Neural crest cell (in vitro differentiated cells): ENCODE measurements around the gene ABLIM2. TPM values are rescaled to one million over a fixed set of nuclear protein-coding genes. Genes with fewer than 3 reads are reported as not detected.

Experiments used
- DNase-seq: peaks from one replicate; pipeline ENCODE4 v3.0.0; 2021; ENCODE audit warnings: low read depth, mixed read lengths, low spot score
- H3K27ac Mint-ChIP-seq: one replicate; pipeline ENCODE4 v1.8.0; 2021; ENCODE audit warnings: mild to moderate bottlenecking, mixed read lengths; ENCODE audit not compliant: unreplicated experiment
- H3K27me3 Mint-ChIP-seq: 2 replicates; pipeline ENCODE4 v1.8.0; 2021; ENCODE audit warnings: low read depth, mild to moderate bottlenecking, mixed read lengths
- H3K36me3 Mint-ChIP-seq: 2 replicates; pipeline ENCODE4 v1.8.0; 2021; ENCODE audit warnings: low read depth, mild to moderate bottlenecking, mixed read lengths
- H3K4me1 Mint-ChIP-seq: 2 replicates; pipeline ENCODE4 v1.8.0; 2021; ENCODE audit warnings: mixed read lengths
- H3K4me3 Mint-ChIP-seq: one replicate; pipeline ENCODE4 v1.8.0; 2021; ENCODE audit warnings: mild to moderate bottlenecking, mixed read lengths
- H3K9me3 Mint-ChIP-seq: 2 replicates; pipeline ENCODE4 v1.8.0; 2021; ENCODE audit warnings: mixed read lengths
- CTCF ChIP-seq: fragments of 200-600 bp; sonication (generic); conservative IDR thresholded peaks from 2 replicates; pipeline ENCODE4 v1.5.0; 2021; ENCODE audit warnings: antibody characterized with exemption, mild to moderate bottlenecking
- total RNA-seq: library from RNA; stranded (reverse); gene quantifications from 2 replicates; pipeline ENCODE4 v1.2.1, GENCODE V29; 2021

The ABLIM2 gene
- total RNA-seq, 1 donor from 2014 or later: 3.8 TPM

- Mint-ChIP-seq H3K4me1 (peaks cover 15% of the 10 kb centered on the region), H3K4me3 (no peak overlapping the region), H3K27ac (no peak overlapping the region), H3K9me3 (no peaks in the 10 kb centered on the region), H3K36me3 (no peaks in the 10 kb centered on the region), H3K27me3 (peaks cover 40% of the 10 kb centered on the region)
- no peak for TF ChIP-seq CTCF
- DNase-seq: no peak
Measured at GRCh38 chr4:8155048-8155447, 3.6 kb downstream of the ABLIM2 start.

- no peak for DNase-seq
- H3K4me1 Mint-ChIP-seq: peaks cover 3% of the 10 kb centered on the region
- peaks cover 30% of the 10 kb centered on the region for H3K27me3 Mint-ChIP-seq
- no peak for TF ChIP-seq CTCF
- H3K4me3 Mint-ChIP-seq: no peak overlapping the region
- no peak overlapping the region for H3K27ac Mint-ChIP-seq
- no peaks in the 10 kb centered on the region for H3K9me3 Mint-ChIP-seq
- no peaks in the 10 kb centered on the region for H3K36me3 Mint-ChIP-seq
Measured at GRCh38 chr4:8153441-8153840, 5.2 kb downstream of the ABLIM2 start.

- no peaks in the 10 kb centered on the region for H3K36me3 Mint-ChIP-seq
- no peak overlapping the region for H3K4me3 Mint-ChIP-seq
- DNase-seq: no peak
- peaks cover 3% of the 10 kb centered on the region for H3K4me1 Mint-ChIP-seq
- H3K27me3 Mint-ChIP-seq: peaks cover 29% of the 10 kb centered on the region
- H3K27ac Mint-ChIP-seq: no peak overlapping the region
- H3K9me3 Mint-ChIP-seq: no peaks in the 10 kb centered on the region
- TF ChIP-seq CTCF: no peak
Measured at GRCh38 chr4:8152865-8153257, 5.8 kb downstream of the ABLIM2 start.

GRCh38 chr4:8152090-8152864 is 6.3 kb downstream of the ABLIM2 start:
- Mint-ChIP-seq H3K4me1 (peaks cover under 1% of the 10 kb centered on the region), H3K27me3 (peaks cover 24% of the 10 kb centered on the region), H3K27ac (no peak overlapping the region), H3K36me3 (no peaks in the 10 kb centered on the region), H3K9me3 (no peaks in the 10 kb centered on the region), H3K4me3 (no peak overlapping the region)
- no peak for DNase-seq
- TF ChIP-seq CTCF: no peak

- Mint-ChIP-seq H3K36me3 (no peaks in the 10 kb centered on the region), H3K9me3 (no peaks in the 10 kb centered on the region), H3K4me3 (no peak overlapping the region), H3K4me1 (peaks cover 4% of the 10 kb centered on the region), H3K27me3 (peaks cover 13% of the 10 kb centered on the region), H3K27ac (no peak overlapping the region)
- no peak for DNase-seq
- no peak for TF ChIP-seq CTCF
Measured at GRCh38 chr4:8151165-8151650, 7.4 kb downstream of the ABLIM2 start.
